ENCODE results near the gene DIAPH1. TPM values are rescaled to one million over a fixed set of nuclear protein-coding genes. Genes with fewer than 3 reads are reported as not detected.
"Not testable (repeated sequence)": the region's sequence is repeated elsewhere in the genome, so short reads cannot be mapped to it uniquely, and the experiment has no call there.

The DIAPH1 gene
- total RNA-seq, 1 experiment from 2014 or later = 77.0 TPM

- DNase-seq (ENCODE audit: low read depth) = not testable (repeated sequence)
Measured at GRCh38 chr5:141609921-141610320, 8.9 kb downstream of the DIAPH1 start.

GRCh38 chr5:141609044-141609443, 9.8 kb downstream of the DIAPH1 start:
- DNase-seq (ENCODE audit: low read depth) = no peak

GRCh38 chr5:141608557-141608956, 10.2 kb downstream of the DIAPH1 start:
- DNase-seq (ENCODE audit: low read depth) = no peak

GRCh38 chr5:141608046-141608445, 10.8 kb downstream of the DIAPH1 start:
- no peak for DNase-seq (ENCODE audit: low read depth)

GRCh38 chr5:141605523-141606277, 13.1 kb downstream of the DIAPH1 start:
- no peak for DNase-seq (ENCODE audit: low read depth)

- peak; percentile 91 for DNase-seq (ENCODE audit: low read depth)
Measured at GRCh38 chr5:141603923-141604717, 14.7 kb downstream of the DIAPH1 start.

- DNase-seq (ENCODE audit: low read depth) = no peak
Measured at GRCh38 chr5:141602606-141603005, 16.2 kb downstream of the DIAPH1 start.

- peak; percentile 21 for DNase-seq (ENCODE audit: low read depth)
Measured at GRCh38 chr5:141598391-141599345, 20.1 kb downstream of the DIAPH1 start.

GRCh38 chr5:141597814-141598213, 21.0 kb downstream of the DIAPH1 start:
- no peak for DNase-seq (ENCODE audit: low read depth)

GRCh38 chr5:141597394-141597793, 21.4 kb downstream of the DIAPH1 start:
- no peak for DNase-seq (ENCODE audit: low read depth)

GRCh38 chr5:141596867-141597266, 21.9 kb downstream of the DIAPH1 start:
- DNase-seq (ENCODE audit: low read depth) = no peak

- no peak for DNase-seq (ENCODE audit: low read depth)
Measured at GRCh38 chr5:141590127-141590526, 28.7 kb downstream of the DIAPH1 start.

- DNase-seq (ENCODE audit: low read depth) = no peak
Measured at GRCh38 chr5:141586246-141586645, 32.6 kb downstream of the DIAPH1 start.

GRCh38 chr5:141585594-141585993, 33.2 kb downstream of the DIAPH1 start:
- no peak for DNase-seq (ENCODE audit: low read depth)

GRCh38 chr5:141574122-141574510, 44.7 kb downstream of the DIAPH1 start:
- DNase-seq (ENCODE audit: low read depth) = no peak

GRCh38 chr5:141573489-141574121, 45.2 kb downstream of the DIAPH1 start:
- no peak for DNase-seq (ENCODE audit: low read depth)

- no peak for DNase-seq (ENCODE audit: low read depth)
Measured at GRCh38 chr5:141570655-141571054, 48.1 kb downstream of the DIAPH1 start.

- DNase-seq (ENCODE audit: low read depth) = no peak
Measured at GRCh38 chr5:141567513-141568117, 51.2 kb downstream of the DIAPH1 start.

- peak; percentile 39 for DNase-seq (ENCODE audit: low read depth)
Measured at GRCh38 chr5:141565826-141566570, 52.8 kb downstream of the DIAPH1 start.

- DNase-seq (ENCODE audit: low read depth) = peak; percentile 88
Measured at GRCh38 chr5:141564216-141564692, 54.5 kb downstream of the DIAPH1 start.
